Measurements from ENCODE around the gene ADAP2.

DNA sequence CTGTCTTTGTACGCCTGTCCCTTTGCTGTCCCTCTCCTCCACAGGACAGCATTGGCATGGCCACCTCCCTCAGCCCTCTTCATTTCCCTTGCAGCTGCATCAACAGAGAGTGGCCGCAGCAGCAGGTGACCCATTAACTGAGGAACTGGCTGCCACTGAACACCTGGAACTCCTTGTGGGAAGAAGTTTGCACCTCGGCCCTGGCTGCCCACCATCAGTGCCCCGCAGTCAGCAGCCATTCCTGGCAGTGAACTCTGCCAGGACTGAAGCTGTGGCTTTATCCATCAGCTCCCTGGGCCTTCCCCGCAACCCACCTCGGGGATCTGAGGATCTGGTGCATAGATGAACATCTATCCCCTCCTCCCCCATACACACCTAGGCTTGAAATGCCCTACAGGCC lies 36.0 kb downstream of the ADAP2 start:
- TF ChIP-seq CTCF (IDR thresholded peaks at IDR 0.05; ENCODE audit: low read length) (no peak), EZH2 (optimal IDR thresholded peaks at IDR 0.05; ENCODE audit: low read depth, low read length) (no peak)

All from MM.1S (cell line).